Measurements from ENCODE around the gene TWF1.
"Not testable (repeated sequence)": the region's sequence is repeated elsewhere in the genome, so short reads cannot be mapped to it uniquely, and the experiment has no call there.

The TWF1 gene

DNA sequence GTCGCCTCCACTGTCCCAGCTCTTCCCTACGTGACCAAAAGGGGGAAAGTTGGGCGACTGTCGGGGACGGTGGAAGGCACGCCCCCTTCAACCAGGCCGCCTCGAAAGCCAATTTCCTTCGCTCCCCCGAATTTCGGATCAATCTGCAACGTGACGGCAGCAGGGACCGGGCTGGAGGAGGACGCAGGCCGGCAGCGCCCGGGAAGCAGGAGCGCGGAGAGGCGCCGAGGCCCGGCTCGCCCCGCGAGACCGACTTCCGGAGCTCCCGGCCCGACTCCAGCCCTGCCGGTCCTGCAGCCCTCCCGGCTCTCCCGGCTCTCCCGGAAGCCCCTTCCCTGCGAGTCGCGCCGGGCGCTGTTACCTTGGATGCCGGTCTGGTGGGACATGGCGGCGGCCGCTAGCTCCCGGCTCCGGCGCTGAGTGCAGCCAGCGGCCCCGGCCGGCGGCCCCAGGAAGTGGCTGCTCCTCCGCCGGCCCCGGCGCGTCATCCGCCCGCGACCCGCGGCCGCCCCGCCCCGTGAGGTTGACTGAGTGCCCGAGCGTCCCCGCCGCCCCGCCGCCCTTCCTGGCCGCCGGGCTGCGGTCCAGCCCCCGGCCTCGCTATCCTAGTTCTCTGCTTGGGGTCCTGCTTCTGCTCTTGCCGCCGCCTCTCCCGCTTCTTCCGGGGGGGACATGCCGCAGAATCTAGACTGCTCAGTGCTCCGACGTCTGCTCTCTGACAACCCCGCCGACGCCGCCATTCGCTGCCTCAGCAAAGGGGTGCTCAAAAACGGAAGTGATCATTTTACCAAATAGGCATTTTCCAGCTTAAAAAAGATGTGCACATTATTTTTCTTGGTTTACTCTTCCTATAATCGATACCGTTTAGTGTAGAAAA, at the start of gene TWF1:
Gene TWF1 (minus strand): TSS at position 458 of the 877 bp plus-strand sequence. CDS start 72 bp downstream, at position 386.
- peak; percentile 67 for DNase-seq

- no peak for DNase-seq
These were observed 46.6 kb upstream of the TWF1 start for GRCh38 chr12:43852744-43853143.

GRCh38 chr12:43848786-43849185, 42.7 kb upstream of the TWF1 start:
- no peak for DNase-seq

DNA sequence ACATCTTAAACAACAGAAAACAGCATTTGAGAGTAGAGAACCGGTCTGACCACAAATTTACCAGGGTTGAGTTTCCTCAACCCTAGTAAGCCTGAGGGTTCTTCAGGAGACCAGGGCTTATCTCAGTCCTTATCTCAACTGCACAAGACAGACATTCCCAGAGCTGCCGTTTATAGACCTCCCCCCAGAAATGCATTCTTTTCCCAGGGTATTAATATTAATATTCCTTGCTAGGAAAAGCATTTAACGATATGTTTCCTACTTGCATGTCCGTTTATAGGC, 42.0 kb upstream of the TWF1 start:
- no peak for DNase-seq

DNA sequence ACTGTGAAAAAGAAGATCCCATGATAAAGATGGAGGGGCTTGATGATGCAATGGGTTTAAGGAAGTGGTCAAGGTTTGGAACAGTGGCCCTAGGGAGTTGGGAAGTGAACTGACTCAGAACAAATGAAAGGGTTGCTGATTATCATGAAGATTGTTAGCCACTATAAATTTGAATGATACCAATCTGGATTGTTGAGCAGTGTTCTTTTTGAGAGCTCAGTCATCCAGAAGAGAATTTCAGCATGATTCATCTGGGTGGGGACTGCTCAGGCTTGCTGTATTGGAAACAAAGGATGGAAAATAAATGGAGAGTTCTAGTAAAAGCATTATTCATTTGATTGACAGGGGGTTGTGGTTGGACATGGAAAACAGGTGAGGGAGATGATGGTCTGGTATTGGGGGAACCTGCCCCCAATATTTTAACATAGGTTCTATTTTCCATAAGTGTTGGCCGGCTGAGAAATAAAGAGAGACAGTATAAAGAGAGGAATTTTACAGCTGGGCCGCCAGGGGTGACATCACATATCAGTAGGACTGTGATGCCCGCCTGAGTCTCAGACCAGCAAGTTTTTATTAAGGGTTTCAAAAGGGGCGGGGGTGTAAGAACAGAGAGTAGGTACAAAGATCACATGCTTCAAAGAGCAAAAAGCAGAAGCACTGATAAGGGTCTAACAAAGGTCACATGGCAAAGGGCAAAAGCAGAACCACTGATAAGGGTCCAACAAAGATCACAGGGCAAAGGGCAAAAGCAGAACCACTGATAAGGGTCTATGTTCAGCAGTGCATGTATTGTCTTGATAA, 41.5 kb upstream of the TWF1 start:
- not testable (repeated sequence) for DNase-seq

- no peak for DNase-seq
These were observed 36.1 kb upstream of the TWF1 start for GRCh38 chr12:43842259-43842658.

DNA sequence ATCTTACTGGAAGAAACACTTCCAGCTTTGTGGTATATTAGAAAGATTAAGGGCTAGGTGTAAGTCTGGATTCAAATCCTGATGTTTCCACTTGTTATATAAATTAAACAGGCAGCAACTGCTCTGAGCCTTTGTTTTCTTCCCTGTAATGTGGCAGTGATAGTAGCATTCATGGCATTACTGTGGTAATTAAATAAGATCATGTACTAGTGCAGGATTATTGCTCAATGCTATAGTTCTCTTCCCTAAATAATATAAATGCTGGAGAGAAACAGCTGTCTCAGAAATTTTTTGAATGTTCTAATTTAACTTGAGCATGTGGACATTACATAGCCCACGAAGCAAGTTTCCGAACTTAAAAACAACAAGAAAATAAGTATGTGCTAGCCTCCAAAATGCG, 35.1 kb upstream of the TWF1 start:
- no peak for DNase-seq

- DNase-seq, result no peak
These were observed 34.2 kb upstream of the TWF1 start for GRCh38 chr12:43840338-43840737.

DNA sequence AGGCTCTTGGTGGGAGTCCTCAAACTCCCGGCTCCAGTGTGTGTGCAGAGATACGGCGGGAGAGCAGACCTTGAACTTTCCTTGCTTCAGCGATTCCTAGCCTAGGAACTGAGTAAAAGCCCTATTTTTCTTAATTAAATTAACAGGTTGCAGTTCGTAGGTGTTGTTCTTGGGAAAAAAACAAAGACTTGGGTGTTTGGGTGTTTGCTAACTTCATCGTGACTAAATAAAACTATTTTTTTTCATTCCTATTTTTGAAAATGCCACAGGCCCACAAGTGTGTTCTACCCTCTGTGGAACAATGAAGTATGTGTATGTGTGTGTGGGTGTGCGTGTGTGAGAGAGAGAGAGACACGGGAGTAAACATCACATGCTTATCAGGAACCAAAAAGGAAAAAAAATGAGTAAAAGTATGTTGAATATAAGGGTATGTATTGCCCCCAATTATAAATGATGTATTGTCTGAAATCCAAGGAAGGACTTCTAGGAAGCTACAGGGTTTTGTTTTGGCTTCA, 30.4 kb upstream of the TWF1 start:
- DNase-seq, result no peak

DNA sequence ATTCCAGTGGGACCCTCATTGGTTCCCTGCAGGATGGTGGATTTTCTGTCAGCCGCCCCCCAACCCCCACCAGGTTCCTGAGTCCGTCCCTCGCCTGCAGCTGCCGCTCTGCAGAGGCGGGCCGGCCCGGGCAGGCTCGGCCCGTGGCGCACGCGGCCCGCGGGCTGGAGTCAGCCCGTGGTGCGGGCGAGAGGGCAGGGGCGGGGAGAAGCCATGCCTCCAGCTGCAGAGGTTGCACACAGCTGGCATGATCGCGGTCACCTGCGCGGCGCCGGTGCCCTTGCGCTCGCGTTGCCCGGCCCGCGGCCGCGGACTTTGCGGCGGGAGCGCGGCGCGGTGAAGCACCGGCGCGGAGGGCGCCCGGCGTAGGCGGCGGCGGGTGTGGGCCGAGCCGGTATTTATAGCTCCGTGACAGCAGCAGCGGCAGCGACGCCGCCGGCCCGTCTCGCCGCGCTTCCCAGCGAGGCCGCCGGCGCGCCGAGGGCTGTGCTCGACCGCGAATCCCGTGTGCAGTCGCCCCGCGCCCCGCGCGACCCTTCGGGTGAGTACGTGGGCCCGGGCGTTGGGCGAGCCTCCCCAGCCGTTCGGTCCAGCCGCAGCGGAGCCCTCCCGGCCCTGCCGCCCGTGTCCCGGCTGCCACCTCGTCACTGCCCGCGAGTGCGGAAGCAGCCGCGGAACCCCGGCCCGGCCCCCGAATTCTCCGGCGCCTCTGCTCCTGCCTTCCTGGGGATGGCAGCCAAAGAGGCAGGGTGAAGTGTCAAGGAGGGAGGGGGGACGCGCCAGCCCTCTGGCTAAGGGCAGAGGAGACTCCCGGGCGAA, 29.7 kb upstream of the TWF1 start, which contains the start of gene TMEM117:
Gene TMEM117 (plus strand): TSS at position 426 of the 819 bp plus-strand sequence.
- no peak for DNase-seq

GRCh38 chr12:43835264-43835655, 29.1 kb upstream of the TWF1 start:
- DNase-seq, result no peak

DNA sequence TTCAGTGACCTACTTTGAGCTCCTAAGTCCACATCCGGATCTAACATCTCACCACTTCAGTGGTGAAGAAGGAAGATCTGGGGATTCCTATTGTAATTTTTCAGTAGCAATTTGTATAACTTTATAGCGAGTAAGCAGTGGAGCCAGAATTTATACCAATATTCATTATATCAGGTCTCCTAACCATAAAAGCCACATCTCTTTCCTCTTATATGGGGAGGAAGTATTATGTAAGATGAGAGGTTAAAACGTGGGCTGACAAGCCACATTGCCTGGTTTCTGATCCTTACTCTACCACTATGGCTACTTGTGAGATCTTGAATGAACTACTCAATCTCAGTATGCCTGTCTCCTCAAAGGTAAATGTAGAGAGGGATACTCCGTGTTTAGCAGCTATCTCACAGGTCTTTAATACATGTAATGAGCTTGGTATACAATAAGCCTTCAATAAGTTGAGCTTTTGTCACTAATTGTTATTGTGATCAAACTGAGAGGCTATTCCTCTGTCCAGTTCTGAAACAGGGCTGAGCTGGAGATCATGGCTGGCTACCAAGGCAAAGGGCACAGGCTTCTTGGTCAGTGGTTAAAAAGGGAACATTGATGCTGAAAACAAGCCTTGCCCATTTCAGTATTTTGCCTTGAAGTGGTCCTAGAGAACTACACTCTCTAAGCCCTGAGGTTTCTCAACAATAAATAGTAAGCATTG, 26.5 kb upstream of the TWF1 start:
- DNase-seq, result no peak

GRCh38 chr12:43827093-43827492, 21.0 kb upstream of the TWF1 start:
- DNase-seq, result no peak

DNA sequence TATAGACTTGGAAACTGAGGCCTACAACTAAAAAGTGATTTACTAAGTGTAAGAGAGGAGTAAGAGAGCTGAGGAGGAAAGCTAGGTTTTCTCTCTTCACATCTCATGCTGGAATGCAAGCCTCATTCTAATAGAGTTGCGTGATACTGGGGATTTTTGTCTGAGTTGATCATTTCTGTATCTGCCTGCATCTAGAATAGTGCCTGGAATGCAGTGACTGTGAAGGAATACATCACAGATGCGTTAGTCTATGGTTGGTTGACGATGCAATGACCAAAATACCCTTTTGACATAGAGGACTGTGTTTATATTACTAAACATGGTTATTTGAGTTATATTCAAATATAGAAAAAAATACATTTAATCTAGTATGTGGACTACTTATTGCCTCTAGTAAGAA, 20.6 kb upstream of the TWF1 start:
- DNase-seq, result no peak

DNA sequence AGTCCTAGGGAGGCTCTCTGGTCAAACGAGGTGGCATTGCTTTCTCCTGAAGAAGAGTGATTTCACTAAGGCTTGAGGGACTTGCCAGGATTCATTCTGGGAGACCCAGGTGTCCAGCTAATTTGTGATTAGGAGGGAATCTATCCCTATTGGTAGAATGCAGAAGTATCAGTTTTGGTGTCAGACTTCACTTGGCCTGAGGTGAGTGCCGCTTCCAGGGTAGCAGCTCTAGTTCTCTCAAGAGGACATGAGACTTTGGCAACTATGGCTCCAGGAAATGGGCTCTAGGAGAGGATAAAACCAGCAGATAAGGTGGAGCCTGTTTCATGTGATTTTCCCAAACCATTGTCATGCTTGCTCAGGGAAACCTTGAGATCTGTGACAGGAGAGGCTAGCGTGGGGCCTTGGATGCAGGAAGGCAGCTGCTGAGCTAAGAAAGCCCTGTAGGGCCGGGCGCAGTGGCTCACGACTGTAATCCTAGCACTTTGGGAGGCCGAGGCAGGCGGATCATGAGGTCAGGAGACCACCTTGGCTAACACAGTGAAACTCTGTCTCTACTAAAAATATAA, 18.2 kb upstream of the TWF1 start:
- DNase-seq, result no peak

GRCh38 chr12:43816168-43816567, 10.1 kb upstream of the TWF1 start:
- DNase-seq, result no peak

DNA sequence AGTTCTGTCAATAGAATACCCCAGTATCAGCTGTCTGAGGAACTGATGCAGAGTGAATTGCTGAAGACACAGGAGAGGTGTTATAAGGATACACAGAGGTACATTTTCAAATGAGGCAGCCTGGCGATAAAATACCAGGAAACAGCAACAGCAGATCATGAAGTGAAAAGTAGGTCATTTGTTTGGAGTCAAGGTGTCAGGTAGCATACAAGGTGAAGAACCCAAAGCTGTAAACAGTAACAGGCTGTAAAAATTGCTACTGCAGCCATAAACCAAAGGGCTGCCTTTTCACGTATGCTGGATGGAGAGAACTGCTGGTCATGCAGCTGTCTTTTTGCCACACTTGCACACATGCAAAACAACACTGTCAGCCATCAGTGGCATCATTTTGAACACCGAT, 9.3 kb upstream of the TWF1 start:
- no peak for DNase-seq

DNA sequence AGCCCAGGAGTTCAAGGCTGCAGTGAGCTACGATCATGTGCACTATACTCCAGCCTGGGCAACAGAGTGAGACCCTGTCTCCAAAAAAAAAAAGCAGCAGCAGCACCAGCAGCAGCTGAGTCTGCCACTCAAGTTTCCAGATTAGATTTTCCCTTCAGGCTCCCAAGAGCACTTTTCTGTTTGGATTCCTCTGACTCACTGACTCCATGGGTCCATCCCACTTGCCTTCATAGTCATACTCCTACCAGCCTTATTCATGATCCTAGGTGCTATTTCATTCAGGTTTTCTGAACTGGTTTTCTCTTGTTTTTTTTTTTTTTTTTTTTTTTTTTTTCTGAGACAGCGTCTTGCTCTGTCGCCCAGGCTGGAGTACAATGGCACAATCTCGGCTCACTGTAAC, 6.8 kb upstream of the TWF1 start:
- no peak for DNase-seq

DNA sequence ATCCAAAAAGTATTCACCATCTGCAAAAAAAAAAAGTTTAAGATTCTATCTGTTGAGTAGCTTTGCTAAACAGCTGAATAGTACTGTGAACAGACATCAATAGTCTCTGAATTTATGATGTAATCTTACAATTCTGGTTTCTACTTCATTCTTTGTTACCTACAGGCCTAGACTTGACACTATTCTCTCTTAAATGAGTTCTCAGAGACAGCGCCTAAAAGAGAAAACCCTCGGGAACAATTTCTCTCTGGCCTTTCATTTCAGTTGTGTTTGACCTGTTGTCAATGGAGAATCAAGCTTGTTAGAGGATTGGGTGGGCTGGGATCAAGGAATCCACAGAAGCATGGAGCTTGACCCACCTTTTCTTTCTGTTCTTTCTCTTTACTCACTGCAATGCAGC, 5.9 kb upstream of the TWF1 start:
- no peak for DNase-seq

DNA sequence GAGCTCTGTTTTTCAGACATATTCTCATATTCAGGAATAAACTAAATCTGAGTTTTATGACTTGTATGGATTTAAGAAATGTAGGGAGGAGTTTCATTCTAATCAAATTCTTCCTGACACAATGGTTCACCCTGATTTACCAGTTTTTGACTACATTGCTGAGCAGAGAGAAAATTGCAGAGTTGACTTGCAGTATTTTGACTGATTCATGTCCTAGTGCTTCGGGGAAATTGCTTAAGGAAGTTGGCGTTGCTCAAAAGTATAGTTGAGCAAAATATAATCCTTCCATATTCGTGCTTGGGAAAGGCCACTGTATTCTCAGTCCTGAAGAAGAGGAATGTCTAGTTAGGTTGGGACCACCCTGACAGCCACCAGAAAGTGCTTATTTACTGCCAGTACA, 1.3 kb upstream of the TWF1 start:
- DNase-seq, result no peak

GRCh38 chr12:43806737-43807072, 588 bp upstream of the TWF1 start:
- no peak for DNase-seq

DNA sequence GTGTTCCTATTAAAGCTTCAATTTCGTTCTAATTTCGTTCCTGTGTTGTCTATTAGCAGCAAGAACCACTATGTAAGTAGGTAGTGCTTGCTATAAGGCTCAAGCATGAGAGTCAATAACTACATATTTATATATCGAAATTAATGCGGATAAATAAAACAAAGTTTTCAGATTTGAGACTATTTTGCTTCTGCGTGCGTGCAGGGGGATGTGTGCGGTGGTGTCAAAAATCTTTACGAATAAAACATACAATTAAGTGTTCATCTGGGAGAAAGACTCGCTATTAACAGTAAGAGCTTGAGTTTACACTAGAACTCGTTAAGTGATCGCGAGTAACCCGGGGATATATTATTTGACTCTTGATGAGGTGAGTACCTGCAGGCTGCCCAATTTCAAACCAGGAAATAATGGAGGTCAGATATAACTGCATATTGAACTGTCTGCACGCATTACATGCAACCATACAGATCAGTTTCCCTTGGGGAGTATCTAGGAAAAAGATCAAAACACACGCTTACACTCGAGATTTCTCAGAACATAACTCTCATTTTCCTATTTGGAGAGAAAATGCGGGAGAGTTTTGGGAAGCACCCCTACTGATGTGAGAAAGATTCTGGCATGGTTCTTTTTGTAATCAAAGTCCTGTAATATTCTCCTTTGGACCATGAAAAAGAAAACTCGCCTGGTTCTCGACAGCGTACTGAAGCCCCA, 813 bp downstream of the TWF1 start:
- DNase-seq, result no peak

Measured in NCI-H2107 (cell line).